Cardiac muscle cell (in vitro differentiated cells and primary cell): ENCODE measurements around the gene LYPD8. TPM values are rescaled to one million over a fixed set of nuclear protein-coding genes. Genes with fewer than 3 reads are reported as not detected.

Experiments
- DNase-seq, 2 donors: peaks; one replicate each; pipeline versions ENCODE4 v3.0.0 to v3.0.0-alpha.2; 2010 to 2017; ENCODE audit warnings: low read depth in 1 of 2, low spot score in 1 of 2
- H3K27ac ChIP-seq: fragments of 200-600 bp; sonication (generic); 2 replicates; pipeline ENCODE4 v1.5.1; 2016
- H3K27me3 ChIP-seq: fragments of 200-600 bp; sonication (generic); 2 replicates; pipeline ENCODE4 v1.6.0; 2016; ENCODE audit warnings: control low read depth
- H3K36me3 ChIP-seq: fragments of 200-600 bp; sonication (generic); 2 replicates; pipeline ENCODE4 v1.5.1; 2016; ENCODE audit warnings: control low read depth
- H3K4me1 ChIP-seq: fragments of 200-600 bp; sonication (generic); 2 replicates; pipeline ENCODE4 v1.8.1; 2017; ENCODE audit warnings: low read depth, mild to moderate bottlenecking, mixed run types
- H3K4me3 ChIP-seq: fragments of 200-600 bp; sonication (generic); 2 replicates; pipeline ENCODE4 v1.5.1; 2016; ENCODE audit warnings: mild to moderate bottlenecking
- H3K9me3 ChIP-seq: fragments of 200-600 bp; sonication (generic); 2 replicates; pipeline ENCODE4 v1.5.1; 2017; ENCODE audit warnings: low read depth, mild to moderate bottlenecking, control low read depth
- polyA plus RNA-seq: library from polyadenylated mRNA; unstranded; fragments of >200 nt; fragmentation: Nextera tagmentation; extraction: Ambion mirVana; gene quantifications from 2 replicates; pipeline ENCODE4 v1.2.1, GENCODE V29; 2016
- total RNA-seq: library from RNA; depleted of rRNA; stranded (reverse); fragments of >200 nt; gene quantifications from 2 replicates; pipeline ENCODE4 v1.2.3, GENCODE V29; 2016
- TF ChIP-seq, protein P1 (sequence below): IDR thresholded peaks from 2 replicates; pipeline ENCODE4 v1.5.1; 2012; ENCODE audit warnings: low read depth, mild to moderate bottlenecking, low read length

The LYPD8 gene
- total and polyA plus RNA-seq, 2 experiments from 2014 or later, result not detected

GRCh38 chr1:248696261-248696660 is 59.3 kb downstream of the LYPD8 start:
- Histone ChIP-seq H3K4me3 (no peak overlapping the region), H3K27ac (no peak overlapping the region), H3K36me3 (no peaks in the 10 kb centered on the region), H3K4me1 (no peaks in the 10 kb centered on the region), H3K9me3 (no peaks in the 10 kb centered on the region), H3K27me3 (no peaks in the 10 kb centered on the region)
- no peak for DNase-seq
- TF ChIP-seq, protein P1, sequence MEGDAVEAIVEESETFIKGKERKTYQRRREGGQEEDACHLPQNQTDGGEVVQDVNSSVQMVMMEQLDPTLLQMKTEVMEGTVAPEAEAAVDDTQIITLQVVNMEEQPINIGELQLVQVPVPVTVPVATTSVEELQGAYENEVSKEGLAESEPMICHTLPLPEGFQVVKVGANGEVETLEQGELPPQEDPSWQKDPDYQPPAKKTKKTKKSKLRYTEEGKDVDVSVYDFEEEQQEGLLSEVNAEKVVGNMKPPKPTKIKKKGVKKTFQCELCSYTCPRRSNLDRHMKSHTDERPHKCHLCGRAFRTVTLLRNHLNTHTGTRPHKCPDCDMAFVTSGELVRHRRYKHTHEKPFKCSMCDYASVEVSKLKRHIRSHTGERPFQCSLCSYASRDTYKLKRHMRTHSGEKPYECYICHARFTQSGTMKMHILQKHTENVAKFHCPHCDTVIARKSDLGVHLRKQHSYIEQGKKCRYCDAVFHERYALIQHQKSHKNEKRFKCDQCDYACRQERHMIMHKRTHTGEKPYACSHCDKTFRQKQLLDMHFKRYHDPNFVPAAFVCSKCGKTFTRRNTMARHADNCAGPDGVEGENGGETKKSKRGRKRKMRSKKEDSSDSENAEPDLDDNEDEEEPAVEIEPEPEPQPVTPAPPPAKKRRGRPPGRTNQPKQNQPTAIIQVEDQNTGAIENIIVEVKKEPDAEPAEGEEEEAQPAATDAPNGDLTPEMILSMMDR, result no peak

DNA sequence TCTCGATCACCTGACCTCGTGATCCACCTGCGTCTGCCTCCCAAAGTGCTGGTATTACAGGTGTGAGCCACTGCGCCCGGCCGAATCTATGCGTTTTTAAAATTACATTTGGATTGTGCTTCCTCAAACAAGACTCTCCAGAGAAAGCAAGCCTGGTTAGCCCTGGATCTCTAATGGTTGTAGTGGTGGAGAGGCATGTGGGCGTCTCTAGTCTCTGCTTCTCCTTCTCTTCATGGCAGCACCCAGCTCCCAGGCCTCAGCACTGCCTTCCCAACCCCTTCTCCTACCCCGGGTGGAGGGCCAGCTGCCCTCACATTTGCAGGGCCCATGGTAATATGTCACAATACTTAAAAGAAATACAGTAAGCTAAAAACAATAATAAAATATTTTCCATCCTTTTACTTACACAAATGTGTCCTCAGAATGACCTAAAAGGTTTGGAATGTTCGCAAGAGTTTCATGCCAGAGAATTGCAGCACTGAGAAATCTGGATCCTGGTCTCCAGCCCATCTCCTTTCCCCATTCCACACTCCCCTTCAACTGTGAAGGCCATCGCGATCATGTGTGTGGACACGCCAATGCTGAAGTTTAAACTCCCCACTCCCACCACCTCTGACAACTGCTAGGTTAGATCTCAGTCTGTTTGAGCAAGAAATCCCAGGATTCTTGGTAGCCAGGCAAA is 60.0 kb downstream of the LYPD8 start:
- H3K27ac ChIP-seq, result no peak overlapping the region
- no peak overlapping the region for H3K4me3 ChIP-seq
- TF ChIP-seq, protein P1, result no peak
- DNase-seq, result no peak
- no peaks in the 10 kb centered on the region for H3K36me3 ChIP-seq
- H3K9me3 ChIP-seq, result no peaks in the 10 kb centered on the region
- no peaks in the 10 kb centered on the region for H3K4me1 ChIP-seq
- no peaks in the 10 kb centered on the region for H3K27me3 ChIP-seq

DNA sequence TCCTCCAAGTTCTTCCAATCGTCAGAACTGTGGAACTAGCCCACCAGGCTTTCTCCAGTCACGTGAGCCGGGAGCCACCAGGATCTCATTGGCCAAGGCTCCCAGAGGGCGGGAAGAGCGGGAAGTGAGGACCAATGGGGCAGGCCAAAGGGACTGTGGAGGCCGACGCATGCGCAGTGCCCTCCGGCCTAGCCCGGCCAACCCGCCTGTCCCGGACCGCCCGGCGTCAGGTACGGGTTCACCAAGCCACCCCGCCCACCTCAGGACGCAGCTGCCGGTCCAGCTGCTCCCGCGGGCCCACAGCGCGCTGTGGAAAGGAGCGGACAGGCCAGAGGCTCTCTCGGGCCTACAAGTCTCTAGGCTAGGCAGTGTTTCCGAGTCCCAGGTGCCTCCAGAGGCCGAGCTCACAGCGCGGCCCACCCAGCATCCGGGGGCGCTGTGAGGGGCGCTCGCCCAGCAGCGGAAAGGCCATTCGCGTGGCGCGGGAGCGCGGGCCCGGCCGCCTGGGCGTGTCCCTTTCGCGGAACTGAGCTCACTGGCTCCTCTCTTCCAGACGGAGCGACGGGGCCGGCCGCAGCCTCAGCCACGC is 63.9 kb downstream of the LYPD8 start:
- H3K36me3 ChIP-seq, result no peaks in the 10 kb centered on the region
- no peaks in the 10 kb centered on the region for H3K9me3 ChIP-seq
- no peak overlapping the region for H3K27ac ChIP-seq
- DNase-seq, result no peak
- H3K4me1 ChIP-seq, result no peaks in the 10 kb centered on the region
- TF ChIP-seq, protein P1, result no peak
- no peaks in the 10 kb centered on the region for H3K27me3 ChIP-seq
- no peak overlapping the region for H3K4me3 ChIP-seq

Other genes starting within 250 kb of the LYPD8 start
- gene OR2G6, start 247.7 kb downstream of the LYPD8 start, total RNA-seq, result not detected in 2 replicates
- not detected in 2 replicates for gene OR2G6, start 247.7 kb downstream of the LYPD8 start, polyA plus RNA-seq
- not detected in 2 replicates for gene OR2T29, start 193.0 kb downstream of the LYPD8 start, total RNA-seq
- gene OR2T29, start 193.0 kb downstream of the LYPD8 start, polyA plus RNA-seq, result not detected in 2 replicates
- gene OR2T34, start 181.0 kb downstream of the LYPD8 start, total RNA-seq, result not detected in 2 replicates
- gene OR2T34, start 181.0 kb downstream of the LYPD8 start, polyA plus RNA-seq, result not detected in 2 replicates
- not detected in 2 replicates for gene OR2T10, start 158.1 kb downstream of the LYPD8 start, total RNA-seq
- gene OR2T10, start 158.1 kb downstream of the LYPD8 start, polyA plus RNA-seq, result not detected in 2 replicates
- gene OR2T11, start 120.7 kb downstream of the LYPD8 start, total RNA-seq, result not detected in 2 replicates
- gene OR2T11, start 120.7 kb downstream of the LYPD8 start, polyA plus RNA-seq, result not detected in 2 replicates
- gene OR2T35, start 110.5 kb downstream of the LYPD8 start, total RNA-seq, result not detected in 2 replicates
- not detected in 2 replicates for gene OR2T35, start 110.5 kb downstream of the LYPD8 start, polyA plus RNA-seq
- gene OR2T27, start 100.2 kb downstream of the LYPD8 start, total RNA-seq, result not detected in 2 replicates
- not detected in 2 replicates for gene OR2T27, start 100.2 kb downstream of the LYPD8 start, polyA plus RNA-seq
- not detected in 2 replicates for gene OR14I1, start 53.0 kb downstream of the LYPD8 start, total RNA-seq
- gene OR14I1, start 53.0 kb downstream of the LYPD8 start, polyA plus RNA-seq, result not detected in 2 replicates
- 34.8 and 39.7 TPM in 2 replicates for gene SH3BP5L, start 70.2 kb upstream of the LYPD8 start, total RNA-seq
- gene SH3BP5L, start 70.2 kb upstream of the LYPD8 start, polyA plus RNA-seq, result 11.0 and 14.1 TPM in 2 replicates
- gene ZNF672, start 82.5 kb upstream of the LYPD8 start, total RNA-seq, result 66.3 and 72.5 TPM in 2 replicates
- gene ZNF672, start 82.5 kb upstream of the LYPD8 start, polyA plus RNA-seq, result 56.1 and 59.2 TPM in 2 replicates
- gene ZNF692, start 103.3 kb upstream of the LYPD8 start, total RNA-seq, result 101 and 128 TPM in 2 replicates
- gene ZNF692, start 103.3 kb upstream of the LYPD8 start, polyA plus RNA-seq, result 98.9 and 109 TPM in 2 replicates
- gene PGBD2, start 150.5 kb upstream of the LYPD8 start, total RNA-seq, result 4.0 and 8.0 TPM in 2 replicates
- 4.8 and 5.8 TPM in 2 replicates for gene PGBD2, start 150.5 kb upstream of the LYPD8 start, polyA plus RNA-seq